NCI-H1930 (cell line): ENCODE data around the gene KRTAP10-10.
"Not testable (repeated sequence)": the region's sequence is repeated elsewhere in the genome, so short reads cannot be mapped to it uniquely, and the experiment has no call there.

Source experiments
- DNase-seq, 2 experiments: peaks; one replicate each; lab custom pipeline; 2025; lab: John Stamatoyannopoulos, UW

Gene KRTAP10-10

DNA sequence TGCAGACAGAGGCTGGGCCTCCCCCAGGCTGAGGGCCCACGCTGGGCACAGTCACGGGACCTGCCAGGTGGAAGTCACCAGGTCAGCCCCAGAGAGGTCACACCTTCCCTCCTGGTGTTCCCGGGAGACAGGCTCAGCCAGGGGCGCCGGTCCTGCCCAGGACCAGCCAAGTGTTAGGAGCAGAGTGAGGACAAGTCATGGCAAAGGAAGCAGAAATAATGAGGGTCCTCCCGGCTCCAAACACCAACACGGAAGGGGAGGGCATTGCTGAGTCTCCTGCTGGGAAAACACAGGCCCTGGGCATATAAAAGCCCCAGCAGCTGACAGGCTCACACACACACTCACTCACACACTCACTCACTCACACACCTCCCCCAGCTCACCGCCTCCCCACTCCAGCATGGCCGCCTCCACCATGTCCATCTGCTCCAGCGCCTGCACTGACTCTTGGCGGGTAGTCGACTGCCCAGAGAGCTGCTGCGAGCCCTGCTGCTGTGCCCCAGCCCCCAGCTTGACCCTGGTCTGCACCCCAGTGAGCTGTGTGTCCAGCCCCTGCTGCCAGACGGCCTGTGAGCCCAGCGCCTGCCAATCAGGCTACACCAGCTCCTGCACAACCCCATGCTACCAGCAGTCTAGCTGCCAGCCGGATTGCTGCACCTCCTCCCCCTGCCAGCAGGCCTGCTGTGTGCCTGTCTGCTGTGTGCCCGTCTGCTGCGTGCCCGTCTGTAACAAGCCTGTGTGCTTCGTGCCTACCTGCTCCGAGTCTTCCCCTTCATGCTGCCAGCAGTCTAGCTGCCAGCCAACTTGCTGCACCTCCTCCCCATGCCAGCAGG is at the start of gene KRTAP10-10:
TSS of gene KRTAP10-10 (plus strand) at position 339 of the 833 bp plus-strand sequence. CDS start at position 401, 62 bp downstream.
- DNase-seq: no peak

GRCh38 chr21:44589094-44589493 is 48.1 kb upstream of the KRTAP10-10 start:
- no peak for DNase-seq

GRCh38 chr21:44589586-44590305 is 47.4 kb upstream of the KRTAP10-10 start:
- no peak for DNase-seq

DNA sequence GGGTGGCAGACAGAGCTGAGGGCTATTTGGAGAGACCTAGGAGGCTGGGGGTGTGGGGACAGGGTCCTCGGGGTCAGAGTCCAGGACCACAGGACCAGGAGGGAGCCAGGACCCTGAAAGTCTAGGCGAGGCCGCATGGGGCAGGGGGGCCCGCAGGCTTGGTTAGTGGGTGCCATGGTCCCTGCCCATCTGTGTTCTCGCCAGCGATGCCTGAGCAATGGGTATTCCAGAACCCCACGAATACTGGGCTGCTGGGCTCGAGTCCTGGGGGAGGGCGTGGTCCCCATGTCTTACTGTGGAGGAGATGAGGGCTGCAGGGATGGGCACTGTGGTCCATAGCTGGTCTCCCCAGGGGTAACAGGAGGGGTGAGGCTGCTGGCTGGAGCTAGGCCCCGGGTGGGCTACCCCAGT is 46.8 kb upstream of the KRTAP10-10 start:
- DNase-seq: no peak

DNA sequence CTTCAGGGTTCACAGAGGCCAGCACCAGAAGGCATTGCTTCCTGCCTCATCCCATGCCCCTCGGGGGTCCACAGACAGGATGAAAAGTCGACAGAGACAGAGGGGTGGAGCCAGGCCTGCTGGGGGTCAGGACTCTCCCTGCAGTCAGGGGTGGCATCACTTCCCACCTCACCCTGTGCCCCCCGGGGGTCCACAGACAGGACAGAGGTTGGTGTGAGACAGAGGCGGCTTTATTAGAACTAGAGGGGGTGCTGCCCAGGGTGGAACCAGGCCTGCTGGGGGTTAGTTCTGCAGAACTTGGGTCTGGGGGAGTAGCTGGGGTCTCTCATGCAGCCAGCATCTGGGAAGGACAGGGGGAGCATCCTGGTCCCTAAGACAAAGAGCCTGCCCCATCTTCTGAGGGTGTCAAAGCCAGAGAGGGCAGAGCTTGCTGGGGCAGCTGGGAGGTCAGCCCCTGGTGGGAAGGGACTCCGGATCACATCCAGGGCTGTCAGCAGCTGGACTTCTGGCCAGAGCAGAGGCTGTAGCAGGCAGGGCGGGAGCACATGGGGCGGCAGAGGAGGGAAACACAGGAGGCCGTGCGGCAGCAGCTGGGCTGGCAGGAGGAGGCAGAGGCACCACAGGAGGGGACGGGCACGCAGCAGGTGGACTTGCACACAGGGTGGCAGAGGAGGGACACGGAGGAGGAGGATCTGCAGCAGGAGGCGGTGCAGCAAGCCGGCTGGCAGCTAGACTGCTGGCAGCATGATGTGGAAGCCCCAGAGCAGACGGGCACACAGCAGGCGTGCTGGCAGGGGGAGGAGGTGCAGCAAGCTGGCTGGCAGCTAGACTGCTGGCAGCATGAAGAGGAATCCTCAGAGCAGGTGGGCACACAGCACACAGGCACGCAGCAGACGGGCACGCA is 46.0 kb upstream of the KRTAP10-10 start:
- not testable (repeated sequence) for DNase-seq

DNA sequence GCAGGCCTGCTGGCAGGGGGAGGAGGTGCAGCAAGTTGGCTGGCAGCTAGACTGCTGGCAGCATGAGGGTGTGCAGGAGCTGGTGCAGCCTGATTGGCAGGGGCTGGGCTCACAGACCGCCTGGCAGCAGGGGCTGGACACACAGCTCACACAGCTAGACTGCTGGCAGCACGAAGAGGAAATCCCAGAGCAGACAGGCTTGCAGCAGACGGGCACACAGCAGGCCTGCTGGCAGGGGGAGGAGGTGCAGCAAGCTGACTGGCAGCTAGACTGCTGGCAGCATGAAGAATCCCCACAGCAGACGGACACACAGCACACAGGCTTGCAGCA is 45.4 kb upstream of the KRTAP10-10 start:
- DNase-seq: not testable (repeated sequence)

DNA sequence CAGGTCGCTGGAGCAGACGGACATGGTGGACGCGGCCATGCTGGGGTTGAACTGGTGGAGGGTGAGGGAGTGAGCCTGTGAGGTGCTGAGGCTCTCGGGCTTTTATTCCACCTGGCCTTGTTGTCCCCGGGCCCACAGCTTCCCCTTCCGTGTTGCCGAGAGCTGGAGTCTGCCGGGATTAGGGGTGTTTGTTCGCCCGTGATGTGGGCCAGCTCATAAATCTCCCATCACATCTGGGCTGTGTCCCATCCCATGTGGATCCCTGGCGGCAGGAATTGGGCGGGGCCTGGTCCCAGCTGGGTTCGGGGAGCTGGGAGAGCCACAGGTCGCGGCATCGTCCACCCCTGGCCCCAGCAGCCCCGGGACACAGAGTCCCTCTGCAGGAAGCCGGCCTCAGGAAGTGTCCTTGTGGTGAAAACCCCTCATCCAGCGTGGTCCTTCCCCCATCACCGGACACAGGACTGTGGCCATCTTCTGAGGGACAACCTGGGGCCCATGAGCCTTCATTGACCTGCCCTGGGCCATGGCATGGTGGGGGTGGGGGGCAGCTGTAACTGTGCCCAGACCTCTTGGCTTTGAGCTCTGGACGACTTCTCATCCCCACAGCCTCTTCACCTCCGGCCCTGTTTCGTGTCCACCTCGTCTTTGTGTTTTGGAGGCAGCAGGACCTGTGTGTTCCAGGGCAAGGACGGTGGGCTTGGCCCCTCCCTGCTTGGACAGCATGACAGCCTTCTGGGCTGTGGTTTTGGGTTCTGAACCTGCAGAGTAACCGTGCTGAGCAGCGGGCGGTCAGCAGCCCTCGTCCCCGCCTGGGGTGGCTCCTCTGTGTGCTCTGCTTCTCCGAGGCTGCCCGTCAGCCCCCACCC is 44.5 kb upstream of the KRTAP10-10 start, which contains the start of gene KRTAP10-6:
TSS of gene KRTAP10-6 (minus strand) at position 60 of the 866 bp plus-strand sequence. CDS start at position 39, 21 bp downstream.
- no peak for DNase-seq

- no peak for DNase-seq
Measured at GRCh38 chr21:44593598-44594405, 43.4 kb upstream of the KRTAP10-10 start.

GRCh38 chr21:44594406-44594916 is 42.7 kb upstream of the KRTAP10-10 start:
- DNase-seq: no peak

DNA sequence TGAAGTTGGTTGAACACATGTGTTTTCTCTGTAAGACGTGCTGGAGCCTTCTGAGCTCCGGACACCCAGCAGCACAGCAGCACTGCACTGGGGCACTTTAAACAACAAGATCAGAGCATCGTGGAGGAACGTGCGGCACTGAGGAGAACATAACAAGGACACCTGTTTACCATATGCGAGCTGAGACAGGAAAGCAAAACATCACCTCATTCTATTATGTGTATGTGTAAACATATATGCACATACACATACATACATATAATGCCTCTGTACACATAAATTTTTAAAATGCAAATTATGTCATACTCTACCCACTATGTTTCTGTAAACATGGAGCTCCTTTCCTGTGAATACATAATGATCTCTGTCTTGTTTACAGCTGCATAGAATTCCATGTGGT is 41.6 kb upstream of the KRTAP10-10 start:
- DNase-seq: no peak

GRCh38 chr21:44596068-44596725 is 41.0 kb upstream of the KRTAP10-10 start:
- no peak for DNase-seq

GRCh38 chr21:44598061-44598460 is 39.1 kb upstream of the KRTAP10-10 start:
- no peak for DNase-seq

GRCh38 chr21:44599264-44600029 is 37.7 kb upstream of the KRTAP10-10 start:
- DNase-seq: no peak

DNA sequence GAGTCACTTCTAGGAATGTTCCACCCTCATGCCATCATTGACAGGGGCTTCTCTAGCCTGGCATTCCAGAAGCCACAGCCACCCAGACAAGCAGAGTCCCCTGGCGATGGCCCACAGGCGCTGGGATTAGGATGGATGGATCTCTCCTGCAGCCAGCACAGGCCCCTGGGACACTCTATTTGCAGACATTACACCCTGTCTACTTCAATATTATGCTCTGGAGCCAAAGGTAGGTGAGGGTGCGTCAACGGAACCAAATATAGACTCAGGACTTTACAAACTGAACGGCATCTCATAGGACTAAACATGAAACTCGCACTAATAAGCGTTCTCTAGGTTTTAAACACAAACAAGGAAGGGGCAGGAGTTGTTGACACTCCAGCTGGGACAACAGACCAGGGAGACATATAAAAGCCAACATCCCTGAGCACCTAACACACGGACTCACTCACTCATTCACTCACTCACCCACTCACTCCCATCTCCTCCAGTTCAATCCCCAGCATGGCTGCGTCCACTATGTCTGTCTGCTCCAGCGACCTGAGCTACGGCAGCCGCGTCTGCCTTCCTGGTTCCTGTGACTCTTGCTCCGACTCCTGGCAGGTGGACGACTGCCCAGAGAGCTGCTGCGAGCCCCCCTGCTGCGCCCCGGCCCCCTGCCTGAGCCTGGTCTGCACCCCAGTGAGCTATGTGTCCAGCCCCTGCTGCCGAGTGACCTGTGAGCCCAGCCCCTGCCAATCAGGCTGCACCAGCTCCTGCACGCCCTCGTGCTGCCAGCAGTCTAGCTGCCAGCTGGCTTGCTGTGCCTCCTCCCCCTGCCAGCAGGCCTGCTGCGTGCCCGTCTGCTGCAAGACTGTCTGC is 36.8 kb upstream of the KRTAP10-10 start, which contains the start of gene KRTAP10-7:
TSS of gene KRTAP10-7 (plus strand) at position 480 of the 861 bp plus-strand sequence. CDS start at position 505, 25 bp downstream.
- not testable (repeated sequence) for DNase-seq

- not testable (repeated sequence) for DNase-seq
Measured at GRCh38 chr21:44601091-44601490, 36.1 kb upstream of the KRTAP10-10 start.

DNA sequence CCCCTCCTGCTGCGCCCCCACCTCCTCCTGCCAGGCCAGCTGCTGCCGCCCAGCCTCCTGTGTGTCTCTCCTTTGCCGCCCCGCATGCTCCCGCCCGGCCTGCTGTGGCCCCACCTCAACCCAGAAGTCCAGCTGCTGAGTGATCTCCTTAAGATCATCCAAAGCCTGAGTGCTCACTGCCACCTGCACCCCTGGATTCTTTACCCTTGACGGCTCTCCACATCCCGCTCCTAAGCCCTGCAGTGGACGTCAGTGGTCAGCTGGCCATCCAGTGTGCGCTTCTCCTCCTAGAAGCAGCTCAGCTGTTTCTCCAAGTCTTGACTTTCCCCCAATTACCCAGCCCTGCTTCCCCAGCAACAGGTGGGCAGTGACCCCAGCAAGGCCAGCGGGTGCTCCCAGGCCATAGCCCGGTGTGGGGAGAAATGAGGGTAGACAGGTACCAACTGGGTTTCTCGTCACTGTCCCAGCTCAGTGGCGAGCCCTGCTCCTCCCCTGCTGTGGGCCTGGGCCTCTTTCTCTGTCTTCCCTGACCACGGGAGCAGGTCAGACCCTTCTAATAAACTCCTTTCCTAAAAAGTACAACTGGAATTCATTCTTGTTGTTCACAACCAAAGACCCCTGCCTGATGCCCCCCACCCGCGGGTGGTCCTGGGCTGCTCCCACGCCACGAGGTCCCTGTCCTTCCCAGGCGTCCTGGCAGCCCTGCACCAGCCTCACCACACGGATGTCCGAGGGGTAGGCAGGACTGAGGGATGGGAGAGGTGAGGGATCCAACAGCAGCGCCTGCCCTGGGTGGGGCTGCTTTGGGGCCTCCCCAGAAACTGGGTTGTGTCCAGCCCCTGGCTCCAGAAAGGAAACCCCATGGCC is 35.3 kb upstream of the KRTAP10-10 start:
- DNase-seq: no peak

DNA sequence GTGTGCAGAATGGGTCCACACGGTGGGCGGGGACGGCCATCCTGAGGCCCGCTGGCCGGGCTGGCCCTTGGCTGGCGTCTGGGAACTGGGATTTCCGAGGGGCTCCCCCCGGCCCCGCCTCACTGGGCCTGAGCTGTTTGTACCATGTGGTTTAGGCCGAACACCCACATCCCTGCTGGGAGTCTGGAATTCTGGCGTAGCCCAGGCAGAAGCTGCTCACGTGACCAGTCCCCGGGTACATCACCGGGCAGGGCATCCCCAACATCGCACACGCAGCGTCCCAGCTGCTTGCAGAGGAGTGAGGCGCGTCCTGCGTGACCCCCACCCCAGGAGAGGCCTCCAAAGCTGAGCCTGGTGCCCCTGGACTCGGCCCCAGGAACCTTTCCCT is 34.7 kb upstream of the KRTAP10-10 start:
- DNase-seq: no peak
